Coronary artery (tissue), 2 donors: ENCODE data around the gene ZNF48.

Source experiments
- DNase-seq: peaks from one replicate; pipeline ENCODE4 v3.0.0-alpha.2; 2017; ENCODE audit warnings: low spot score
- H3K27ac ChIP-seq, 2 donors: fragments of 200-600 bp; sonication (generic); one replicate each; pipeline ENCODE4 v1.5.1; 2016 to 2019
- H3K4me3 ChIP-seq: fragments of 200-600 bp; sonication (generic); 2 replicates; pipeline ENCODE4 v1.5.1; 2016; ENCODE audit warnings: mild to moderate bottlenecking, moderate library complexity
- TF ChIP-seq, protein P1 (sequence below): fragments of 200-600 bp; sonication (generic); IDR thresholded peaks from one replicate; pipeline ENCODE4 v1.5.1; 2019; ENCODE audit warnings: antibody characterized with exemption

The ZNF48 gene

DNA sequence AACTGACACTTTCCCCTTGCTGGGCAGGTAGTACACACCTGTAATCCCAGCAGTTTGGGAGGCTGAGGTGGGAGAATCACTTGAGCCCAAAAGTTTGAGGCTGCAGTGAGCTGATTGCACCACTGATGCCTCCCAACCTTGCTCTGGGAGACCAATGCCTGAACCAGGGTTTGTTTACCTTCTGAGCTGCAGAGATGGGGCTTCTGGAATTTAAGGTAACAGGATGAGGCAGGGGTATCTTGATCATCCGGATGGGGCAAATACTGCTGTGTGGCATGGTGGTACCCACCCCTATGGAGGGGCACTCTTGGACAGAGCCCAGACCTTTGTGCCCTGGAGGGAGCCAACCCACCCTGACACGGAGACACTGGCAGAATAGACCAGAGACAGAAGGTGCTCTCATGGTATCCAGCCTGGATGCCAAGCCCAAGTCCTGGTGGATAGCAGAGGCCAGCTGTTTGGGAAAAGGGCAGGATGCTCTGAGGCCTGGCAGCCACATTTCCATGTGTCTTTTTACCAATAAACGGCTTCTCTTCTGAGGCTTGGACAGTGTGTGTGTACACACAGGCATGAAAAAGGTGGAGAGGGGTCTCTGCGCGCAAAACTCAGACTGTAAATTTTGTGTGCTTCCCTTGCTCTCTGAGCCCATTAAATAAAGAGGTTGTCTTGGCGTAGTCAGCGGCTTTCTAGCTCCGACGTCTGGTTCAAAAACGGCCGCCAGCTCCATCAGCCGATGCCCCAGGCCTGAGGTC lies 4.4 kb downstream of the ZNF48 start:
- TF ChIP-seq, protein P1, sequence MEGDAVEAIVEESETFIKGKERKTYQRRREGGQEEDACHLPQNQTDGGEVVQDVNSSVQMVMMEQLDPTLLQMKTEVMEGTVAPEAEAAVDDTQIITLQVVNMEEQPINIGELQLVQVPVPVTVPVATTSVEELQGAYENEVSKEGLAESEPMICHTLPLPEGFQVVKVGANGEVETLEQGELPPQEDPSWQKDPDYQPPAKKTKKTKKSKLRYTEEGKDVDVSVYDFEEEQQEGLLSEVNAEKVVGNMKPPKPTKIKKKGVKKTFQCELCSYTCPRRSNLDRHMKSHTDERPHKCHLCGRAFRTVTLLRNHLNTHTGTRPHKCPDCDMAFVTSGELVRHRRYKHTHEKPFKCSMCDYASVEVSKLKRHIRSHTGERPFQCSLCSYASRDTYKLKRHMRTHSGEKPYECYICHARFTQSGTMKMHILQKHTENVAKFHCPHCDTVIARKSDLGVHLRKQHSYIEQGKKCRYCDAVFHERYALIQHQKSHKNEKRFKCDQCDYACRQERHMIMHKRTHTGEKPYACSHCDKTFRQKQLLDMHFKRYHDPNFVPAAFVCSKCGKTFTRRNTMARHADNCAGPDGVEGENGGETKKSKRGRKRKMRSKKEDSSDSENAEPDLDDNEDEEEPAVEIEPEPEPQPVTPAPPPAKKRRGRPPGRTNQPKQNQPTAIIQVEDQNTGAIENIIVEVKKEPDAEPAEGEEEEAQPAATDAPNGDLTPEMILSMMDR = no peak
- peak overlapping the region; percentile 59 to 89 for H3K27ac ChIP-seq
- H3K4me3 ChIP-seq = peak overlapping the region; percentile 75
- no peak for DNase-seq

DNA sequence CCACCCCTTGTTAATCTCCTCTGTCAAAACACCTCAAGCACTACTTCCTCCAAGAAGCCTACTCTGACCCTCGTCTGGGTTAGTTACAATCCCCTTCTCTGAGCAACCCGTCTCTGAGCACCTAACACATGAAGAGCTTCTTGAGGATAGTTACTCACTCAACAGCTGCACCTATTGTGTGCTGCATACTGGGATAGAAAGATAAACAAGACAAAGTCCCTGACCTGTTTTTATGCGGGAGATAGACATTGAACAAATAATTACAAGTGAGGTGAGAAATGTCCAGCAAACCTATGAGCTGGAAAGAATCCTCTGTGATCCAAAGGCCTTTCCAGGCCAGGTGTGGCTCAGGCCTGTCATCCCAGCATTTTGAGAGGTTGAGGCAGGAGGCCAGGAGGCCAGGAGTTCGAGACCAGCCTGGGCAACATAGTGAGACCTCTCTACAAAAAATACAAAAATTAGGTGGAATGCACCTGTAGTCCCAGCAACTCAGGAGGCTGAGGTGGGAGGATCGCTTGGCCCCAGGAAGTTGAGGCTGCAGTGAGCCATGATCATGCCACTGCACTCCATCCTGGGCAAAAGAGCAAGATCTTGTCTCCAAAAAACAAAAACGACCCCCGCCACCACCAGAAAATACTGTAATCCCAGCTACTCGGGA lies 6.7 kb downstream of the ZNF48 start:
- Histone ChIP-seq H3K27ac (no peak overlapping the region), H3K4me3 (no peak overlapping the region)
- no peak for DNase-seq
- TF ChIP-seq, protein P1 = no peak

DNA sequence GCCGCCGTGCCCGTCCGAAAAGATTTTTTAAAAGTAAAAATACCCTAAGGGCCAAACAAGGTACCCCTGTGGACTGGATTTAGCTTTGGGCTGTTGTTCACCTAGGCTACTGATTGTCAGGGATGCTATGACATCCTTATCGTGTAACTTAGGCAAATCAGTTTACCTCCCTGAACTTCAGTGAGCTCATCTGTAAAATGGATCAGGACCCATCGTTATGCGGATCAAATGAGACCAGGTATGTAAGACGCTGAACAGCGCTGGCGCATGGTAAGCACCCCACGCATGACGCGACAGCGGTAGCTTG lies 11.5 kb downstream of the ZNF48 start:
- H3K4me3 ChIP-seq = peak overlapping the region; percentile 98
- H3K27ac ChIP-seq = peak overlapping the region; percentile 82 to 99
- TF ChIP-seq, protein P1 = no peak
- no peak for DNase-seq

DNA sequence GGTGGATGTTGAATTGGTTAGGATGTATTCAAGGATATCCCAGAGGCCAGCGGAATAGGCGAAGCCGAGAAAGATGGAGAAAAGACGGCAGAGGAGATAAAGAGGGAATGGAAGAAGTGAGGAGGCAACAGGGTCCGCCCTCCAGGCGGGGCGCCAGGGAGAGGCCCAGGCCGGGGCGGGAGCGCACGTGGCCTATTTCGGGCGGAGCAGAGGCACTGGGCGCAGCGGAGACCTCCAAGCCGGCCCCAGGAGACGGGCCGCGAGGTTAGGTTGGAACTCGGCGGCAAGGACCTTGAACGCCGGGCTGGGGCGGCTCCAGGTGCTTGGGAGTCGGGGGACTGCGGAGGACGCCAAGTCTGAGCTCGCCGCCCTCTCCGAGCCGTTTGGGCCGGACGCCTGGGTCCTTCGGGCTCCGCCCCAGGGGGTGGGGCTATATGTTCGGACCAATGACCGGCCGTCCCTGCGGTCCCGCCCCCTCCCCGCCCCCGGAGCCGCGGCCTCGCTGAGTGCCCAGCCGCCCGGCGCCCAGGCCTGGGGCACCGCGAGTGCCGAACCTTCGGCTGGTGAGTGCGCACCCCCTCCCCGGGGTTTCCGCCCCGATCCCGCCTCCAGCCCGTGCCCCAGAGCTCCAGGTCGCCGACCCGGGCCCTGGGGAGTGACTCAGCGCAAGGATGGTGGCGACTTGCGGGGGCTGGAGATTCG lies 12.0 kb downstream of the ZNF48 start, which contains the start of gene ZNF771:
Gene ZNF771 (plus strand): TSS at position 505 of the 702 bp plus-strand sequence. CDS start 448 bp downstream, outside the sequence.
- H3K27ac ChIP-seq = peak within 1 kb of the TSS; percentile 82 to 99
- H3K4me3 ChIP-seq = peak within 1 kb of the TSS; percentile 98
- peak; percentile 93 for DNase-seq
- TF ChIP-seq, protein P1 = no peak

DNA sequence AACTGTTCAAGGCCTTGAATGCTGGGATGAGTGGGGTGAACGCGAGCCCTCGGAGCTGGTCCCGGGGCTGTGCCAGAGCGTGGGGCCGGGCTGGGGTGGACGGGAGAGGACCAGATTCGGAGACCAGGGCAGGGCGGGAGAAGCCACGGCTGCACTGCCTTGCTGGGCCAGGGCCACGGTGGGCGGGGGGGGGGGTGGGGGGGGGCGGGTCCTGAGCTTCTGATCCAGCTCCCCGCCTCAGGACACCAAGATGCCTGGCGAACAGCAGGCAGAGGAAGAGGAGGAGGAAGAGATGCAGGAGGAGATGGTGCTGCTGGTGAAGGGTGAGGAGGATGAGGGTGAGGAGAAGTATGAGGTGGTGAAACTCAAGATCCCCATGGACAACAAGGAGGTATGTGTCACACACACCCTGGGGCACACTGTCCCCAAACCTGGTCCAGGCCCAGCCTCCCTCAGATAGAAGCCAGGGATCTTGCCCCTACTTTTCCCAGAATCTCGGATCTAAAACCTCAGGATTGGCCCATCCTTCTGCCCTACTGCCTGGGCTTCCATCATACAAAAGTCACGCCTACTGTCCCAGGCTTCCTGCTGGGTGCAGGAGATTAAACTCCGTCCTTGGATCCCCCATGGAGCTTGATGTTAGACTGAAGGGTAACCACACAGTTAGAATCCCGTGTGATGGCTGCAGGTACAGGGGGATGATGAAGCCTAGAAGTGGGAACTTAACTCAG lies 12.7 kb downstream of the ZNF48 start:
- TF ChIP-seq, protein P1 = no peak
- Histone ChIP-seq H3K27ac (peak overlapping the region; percentile 82 to 99), H3K4me3 (peak overlapping the region; percentile 98)
- no peak for DNase-seq

DNA sequence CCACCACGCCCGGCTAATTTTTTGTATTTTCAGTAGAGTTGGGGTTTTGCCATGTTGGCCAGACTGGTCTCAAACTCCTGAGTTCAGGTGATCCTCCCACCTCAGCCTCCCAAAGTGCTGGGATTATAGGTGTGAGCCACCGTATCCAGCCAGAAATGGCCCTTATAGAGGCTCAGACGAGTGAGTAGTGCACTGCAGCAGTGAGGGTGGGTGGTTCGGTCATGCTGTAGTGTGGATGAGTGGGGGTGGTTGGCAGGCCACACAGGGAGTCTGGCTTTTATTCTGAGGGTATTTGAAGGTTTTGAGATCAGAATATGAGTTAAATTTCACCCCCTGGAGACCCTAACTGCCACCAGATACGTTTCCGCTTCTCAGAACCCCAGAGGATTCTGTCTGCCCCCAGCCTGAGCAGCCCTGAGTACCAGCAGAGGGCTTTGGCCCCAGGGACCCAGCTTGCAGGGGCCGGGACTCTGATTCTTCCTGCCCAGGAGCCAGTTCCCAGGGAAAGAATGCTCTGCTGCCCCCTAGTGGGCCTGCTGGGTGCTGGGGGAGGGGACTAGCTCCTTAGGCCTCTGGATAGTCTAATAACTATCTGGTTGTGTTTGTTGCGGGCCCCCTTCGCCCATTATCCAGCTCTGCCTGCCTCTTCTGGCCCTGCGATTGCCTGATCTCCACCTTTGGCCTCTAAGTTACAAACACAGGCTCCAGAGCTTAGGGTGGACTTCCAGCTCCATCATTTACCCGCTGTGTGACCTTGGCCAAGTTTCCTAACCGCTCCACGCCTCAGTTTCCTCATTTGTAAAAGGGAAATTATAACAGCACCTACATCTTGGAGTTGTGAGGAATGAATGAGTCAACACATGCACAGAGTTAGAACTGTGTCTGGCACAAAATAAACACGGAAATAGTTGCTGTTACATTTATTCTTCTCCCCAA lies 14.2 kb downstream of the ZNF48 start:
- Histone ChIP-seq H3K4me3 (peak overlapping the region; percentile 12), H3K27ac (peak overlapping the region; percentile 19 to 27)
- TF ChIP-seq, protein P1 = peak; percentile 95
- DNase-seq = peak; percentile 91
